Measurements from ENCODE around the gene GSKIP.

GSKIP gene

GRCh38 chr14:96320605-96321004 is 42.7 kb upstream of the GSKIP start:
- TF ChIP-seq EZH2phosphoT487 (conservative IDR thresholded peaks at IDR 0.05; ENCODE audit: low read length) (no peak), CTCF (IDR thresholded peaks at IDR 0.05; ENCODE audit: insufficient read depth, low read length, poor library complexity, severe bottlenecking) (no peak)
- H3K27ac ChIP-seq (ENCODE audit: low read depth, low read length) = no peak overlapping the region
- H3K4me2 ChIP-seq (ENCODE audit: low read depth, low read length, poor library complexity, severe bottlenecking) = no peak overlapping the region
- no peaks in the 10 kb centered on the region for H3K27me3 ChIP-seq (ENCODE audit: low read length)
- H3K4me3 ChIP-seq (ENCODE audit: insufficient read depth, low read length, poor library complexity, severe bottlenecking) = no peak overlapping the region
- no peaks in the 10 kb centered on the region for H4K20me1 ChIP-seq (ENCODE audit: low read depth, low read length)
- no peak overlapping the region for H2AFZ ChIP-seq (ENCODE audit: low read depth, low read length, severe bottlenecking)
- no peaks in the 10 kb centered on the region for H3F3A ChIP-seq (ENCODE audit: insufficient read depth)
- no peak overlapping the region for H3K9ac ChIP-seq (ENCODE audit: low read length)
- no peaks in the 10 kb centered on the region for H3K9me3 ChIP-seq (ENCODE audit: insufficient read depth, low read length)
- H3K79me2 ChIP-seq (ENCODE audit: insufficient read depth, low read length) = no peaks in the 10 kb centered on the region
- no peaks in the 10 kb centered on the region for H3K9me2 ChIP-seq (replicated peaks; ENCODE audit: insufficient read depth, low read length)
- H3K36me3 ChIP-seq (ENCODE audit: low read length) = peaks cover 16% of the 10 kb centered on the region

GRCh38 chr14:96324219-96324618 is 39.1 kb upstream of the GSKIP start:
- Histone ChIP-seq H3K9ac (ENCODE audit: low read length) (no peak overlapping the region), H3K4me3 (ENCODE audit: insufficient read depth, low read length, poor library complexity, severe bottlenecking) (no peak overlapping the region), H4K20me1 (ENCODE audit: low read depth, low read length) (no peaks in the 10 kb centered on the region), H3K79me2 (ENCODE audit: insufficient read depth, low read length) (no peaks in the 10 kb centered on the region), H3F3A (ENCODE audit: insufficient read depth) (no peaks in the 10 kb centered on the region), H3K36me3 (ENCODE audit: low read length) (peaks cover 7% of the 10 kb centered on the region; the same call in 1 of the 2 replicates), H3K27me3 (ENCODE audit: low read length) (no peaks in the 10 kb centered on the region), H2AFZ (ENCODE audit: low read depth, low read length, severe bottlenecking) (no peak overlapping the region), H3K9me3 (ENCODE audit: insufficient read depth, low read length) (no peaks in the 10 kb centered on the region), H3K4me2 (ENCODE audit: low read depth, low read length, poor library complexity, severe bottlenecking) (no peak overlapping the region), H3K9me2 (replicated peaks; ENCODE audit: insufficient read depth, low read length) (no peaks in the 10 kb centered on the region), H3K27ac (ENCODE audit: low read depth, low read length) (no peak overlapping the region)
- no peak for TF ChIP-seq CTCF (IDR thresholded peaks at IDR 0.05; ENCODE audit: insufficient read depth, low read length, poor library complexity, severe bottlenecking)
- TF ChIP-seq EZH2phosphoT487 (conservative IDR thresholded peaks at IDR 0.05; ENCODE audit: low read length) = no peak

GRCh38 chr14:96338551-96338950 is 24.8 kb upstream of the GSKIP start:
- Histone ChIP-seq H3K9me2 (replicated peaks; ENCODE audit: insufficient read depth, low read length) (no peaks in the 10 kb centered on the region), H3K36me3 (ENCODE audit: low read length) (peaks cover 6% of the 10 kb centered on the region), H3K4me3 (ENCODE audit: insufficient read depth, low read length, poor library complexity, severe bottlenecking) (no peak overlapping the region), H3K27ac (ENCODE audit: low read depth, low read length) (no peak overlapping the region), H2AFZ (ENCODE audit: low read depth, low read length, severe bottlenecking) (no peak overlapping the region), H3K9me3 (ENCODE audit: insufficient read depth, low read length) (no peaks in the 10 kb centered on the region), H3K9ac (ENCODE audit: low read length) (no peak overlapping the region), H3K27me3 (ENCODE audit: low read length) (no peaks in the 10 kb centered on the region), H4K20me1 (ENCODE audit: low read depth, low read length) (no peaks in the 10 kb centered on the region), H3F3A (ENCODE audit: insufficient read depth) (no peaks in the 10 kb centered on the region), H3K4me2 (ENCODE audit: low read depth, low read length, poor library complexity, severe bottlenecking) (no peak overlapping the region), H3K79me2 (ENCODE audit: insufficient read depth, low read length) (no peaks in the 10 kb centered on the region)
- no peak for TF ChIP-seq CTCF (IDR thresholded peaks at IDR 0.05; ENCODE audit: insufficient read depth, low read length, poor library complexity, severe bottlenecking)
- TF ChIP-seq EZH2phosphoT487 (conservative IDR thresholded peaks at IDR 0.05; ENCODE audit: low read length) = no peak
